Fibroblast of lung (primary cell): ENCODE results near the gene CREM.

ENCODE experiments used
- EZH2 ChIP-seq: IDR thresholded peaks from 2 replicates; pipeline ENCODE4 v1.5.1; 2012; ENCODE audit warnings: low read length, control low read depth, mild to moderate bottlenecking; ENCODE audit errors: missing control alignments
- TF ChIP-seq, protein P1 (sequence below), 2 donors: IDR thresholded peaks in 1 of 2; conservative IDR thresholded peaks in 1 of 2; 1 replicate in 1 of 2; 2 replicates in 1 of 2; pipeline ENCODE4 v1.5.1; 2011 to 2012; ENCODE audit warnings: low read length in 2 of 2, control low read depth in 1 of 2, inconsistent platforms in 1 of 2, low read depth in 1 of 2, mild to moderate bottlenecking in 1 of 2

- TF ChIP-seq, protein P1, sequence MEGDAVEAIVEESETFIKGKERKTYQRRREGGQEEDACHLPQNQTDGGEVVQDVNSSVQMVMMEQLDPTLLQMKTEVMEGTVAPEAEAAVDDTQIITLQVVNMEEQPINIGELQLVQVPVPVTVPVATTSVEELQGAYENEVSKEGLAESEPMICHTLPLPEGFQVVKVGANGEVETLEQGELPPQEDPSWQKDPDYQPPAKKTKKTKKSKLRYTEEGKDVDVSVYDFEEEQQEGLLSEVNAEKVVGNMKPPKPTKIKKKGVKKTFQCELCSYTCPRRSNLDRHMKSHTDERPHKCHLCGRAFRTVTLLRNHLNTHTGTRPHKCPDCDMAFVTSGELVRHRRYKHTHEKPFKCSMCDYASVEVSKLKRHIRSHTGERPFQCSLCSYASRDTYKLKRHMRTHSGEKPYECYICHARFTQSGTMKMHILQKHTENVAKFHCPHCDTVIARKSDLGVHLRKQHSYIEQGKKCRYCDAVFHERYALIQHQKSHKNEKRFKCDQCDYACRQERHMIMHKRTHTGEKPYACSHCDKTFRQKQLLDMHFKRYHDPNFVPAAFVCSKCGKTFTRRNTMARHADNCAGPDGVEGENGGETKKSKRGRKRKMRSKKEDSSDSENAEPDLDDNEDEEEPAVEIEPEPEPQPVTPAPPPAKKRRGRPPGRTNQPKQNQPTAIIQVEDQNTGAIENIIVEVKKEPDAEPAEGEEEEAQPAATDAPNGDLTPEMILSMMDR (conservative IDR thresholded peaks at IDR 0.05 in 1 of 2, IDR thresholded peaks at IDR 0.05 in 1 of 2; ENCODE audit: low read depth in 1 of 2, low read length in 2 of 2) = no peak
- no peak for TF ChIP-seq EZH2
Observed at GRCh38 chr10:35136263-35136815, 9.7 kb downstream of the CREM start.
